Peyer's patch (tissue), 4 donors: ENCODE data around the gene FNDC3B. TPM values are rescaled to one million over a fixed set of nuclear protein-coding genes. Genes with fewer than 3 reads are reported as not detected.
A peak's percentile ranks its signal among the peaks of the same experiment; 100 is the strongest.

Experiments
- DNase-seq, 3 donors: peaks; one replicate each; pipeline ENCODE4 v3.0.0-alpha.2; 2017 to 2019
- H3K27ac ChIP-seq, 4 donors: fragments of 200-600 bp; sonication (generic); one replicate each; pipeline ENCODE4 v1.5.1; 2016 to 2019
- H3K27me3 ChIP-seq, 2 donors: fragments of 200-600 bp; sonication (generic); one replicate each; pipeline ENCODE4 v1.5.1; 2019
- H3K36me3 ChIP-seq, 3 donors: fragments of 200-600 bp; sonication (generic); one replicate each; pipeline ENCODE4 v1.5.1; 2016 to 2019
- H3K4me1 ChIP-seq, 4 donors: fragments of 200-600 bp; sonication (generic); one replicate each; pipeline ENCODE4 v1.5.1; 2016 to 2019
- H3K4me3 ChIP-seq, 4 donors: fragments of 200-600 bp; sonication (generic); 1 replicate in 3 of 4; 2 replicates in 1 of 4; pipeline ENCODE4 v1.5.1; 2016 to 2019; ENCODE audit warnings: mild to moderate bottlenecking in 1 of 4
- H3K9me3 ChIP-seq, 4 donors: fragments of 200-600 bp; sonication (generic); one replicate each; pipeline ENCODE4 v1.5.1; 2016 to 2019; ENCODE audit warnings: mild to moderate bottlenecking in 1 of 4
- POLR2A ChIP-seq, 2 donors: fragments of 450-650 bp; IDR thresholded peaks; one replicate each; pipeline ENCODE4 v1.5.1; 2017; ENCODE audit warnings: antibody characterized with exemption in 2 of 2, mild to moderate bottlenecking in 2 of 2, moderate library complexity in 2 of 2
- total RNA-seq, 4 donors: library from RNA; depleted of rRNA; stranded (reverse); fragments of >200 nt; gene quantifications; one replicate each; pipeline ENCODE4 v1.1.0, GENCODE V29; 2016
- TF ChIP-seq, protein P1 (sequence below), 6 experiments: fragments of 450-650 bp in 4 of 6; fragments of 200-600 bp in 2 of 6; sonication (generic) in 1 of 6; IDR thresholded peaks; one replicate each; pipeline ENCODE4 v1.5.1; 2017 to 2019; ENCODE audit warnings: antibody characterized with exemption in 6 of 6, mild to moderate bottlenecking in 3 of 6, moderate library complexity in 1 of 6

FNDC3B gene
- total RNA-seq, 4 donors from 2014 or later: 28.7 to 74.3 (median 54.6) TPM

GRCh38 chr3:172317481-172317880, 278.1 kb downstream of the FNDC3B start:
- Histone ChIP-seq H3K9me3 (no peaks in the 10 kb centered on the region), H3K36me3 (no peaks in the 10 kb centered on the region), H3K27me3 (no peaks in the 10 kb centered on the region), H3K27ac (peak overlapping the region; percentile 52 to 79 (median 56)), H3K4me3 (no peak overlapping the region), H3K4me1 (peaks cover 0 to 43% (median 0%) of the 10 kb centered on the region in 4 donors)
- no peak for DNase-seq
- TF ChIP-seq, protein P1, sequence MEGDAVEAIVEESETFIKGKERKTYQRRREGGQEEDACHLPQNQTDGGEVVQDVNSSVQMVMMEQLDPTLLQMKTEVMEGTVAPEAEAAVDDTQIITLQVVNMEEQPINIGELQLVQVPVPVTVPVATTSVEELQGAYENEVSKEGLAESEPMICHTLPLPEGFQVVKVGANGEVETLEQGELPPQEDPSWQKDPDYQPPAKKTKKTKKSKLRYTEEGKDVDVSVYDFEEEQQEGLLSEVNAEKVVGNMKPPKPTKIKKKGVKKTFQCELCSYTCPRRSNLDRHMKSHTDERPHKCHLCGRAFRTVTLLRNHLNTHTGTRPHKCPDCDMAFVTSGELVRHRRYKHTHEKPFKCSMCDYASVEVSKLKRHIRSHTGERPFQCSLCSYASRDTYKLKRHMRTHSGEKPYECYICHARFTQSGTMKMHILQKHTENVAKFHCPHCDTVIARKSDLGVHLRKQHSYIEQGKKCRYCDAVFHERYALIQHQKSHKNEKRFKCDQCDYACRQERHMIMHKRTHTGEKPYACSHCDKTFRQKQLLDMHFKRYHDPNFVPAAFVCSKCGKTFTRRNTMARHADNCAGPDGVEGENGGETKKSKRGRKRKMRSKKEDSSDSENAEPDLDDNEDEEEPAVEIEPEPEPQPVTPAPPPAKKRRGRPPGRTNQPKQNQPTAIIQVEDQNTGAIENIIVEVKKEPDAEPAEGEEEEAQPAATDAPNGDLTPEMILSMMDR (IDR thresholded peaks at IDR 0.05): no peak
- no peak for TF ChIP-seq POLR2A (IDR thresholded peaks at IDR 0.05)

- Histone ChIP-seq H3K27me3 (no peaks in the 10 kb centered on the region), H3K9me3 (no peaks in the 10 kb centered on the region), H3K36me3 (no peaks in the 10 kb centered on the region), H3K27ac (peak overlapping the region; percentile 52 to 79 (median 56)), H3K4me1 (peaks cover 0 to 43% (median 0%) of the 10 kb centered on the region in 4 donors), H3K4me3 (no peak overlapping the region)
- TF ChIP-seq, protein P1 (IDR thresholded peaks at IDR 0.05): no peak
- no peak for TF ChIP-seq POLR2A (IDR thresholded peaks at IDR 0.05)
- no peak for DNase-seq
These were observed 278.6 kb downstream of the FNDC3B start for GRCh38 chr3:172317984-172318383.

- H3K27me3 ChIP-seq: no peaks in the 10 kb centered on the region
- H3K27ac ChIP-seq: peak overlapping the region in 3 of 4 donors; percentile 12 to 79 (median 52)
- peaks cover 0 to 42% (median 0%) of the 10 kb centered on the region in 4 donors for H3K4me1 ChIP-seq
- DNase-seq: no peak
- no peak overlapping the region for H3K4me3 ChIP-seq
- peaks cover 0 to 2% (median 0%) of the 10 kb centered on the region in 3 donors for H3K36me3 ChIP-seq
- TF ChIP-seq, protein P1 (IDR thresholded peaks at IDR 0.05): no peak
- TF ChIP-seq POLR2A (IDR thresholded peaks at IDR 0.05): no peak
- no peaks in the 10 kb centered on the region for H3K9me3 ChIP-seq
These were observed 280.2 kb downstream of the FNDC3B start for GRCh38 chr3:172319595-172319994.

GRCh38 chr3:172320468-172320867, 281.1 kb downstream of the FNDC3B start:
- H3K4me3 ChIP-seq: no peak overlapping the region
- peak overlapping the region in 1 of 4 donors; percentile 79 for H3K27ac ChIP-seq
- TF ChIP-seq POLR2A (IDR thresholded peaks at IDR 0.05): no peak
- TF ChIP-seq, protein P1 (IDR thresholded peaks at IDR 0.05): no peak
- peaks cover 0 to 33% (median 0%) of the 10 kb centered on the region in 4 donors for H3K4me1 ChIP-seq
- no peaks in the 10 kb centered on the region for H3K27me3 ChIP-seq
- no peak for DNase-seq
- no peaks in the 10 kb centered on the region for H3K9me3 ChIP-seq
- H3K36me3 ChIP-seq: peaks cover 0 to 8% (median 0%) of the 10 kb centered on the region in 3 donors

DNA sequence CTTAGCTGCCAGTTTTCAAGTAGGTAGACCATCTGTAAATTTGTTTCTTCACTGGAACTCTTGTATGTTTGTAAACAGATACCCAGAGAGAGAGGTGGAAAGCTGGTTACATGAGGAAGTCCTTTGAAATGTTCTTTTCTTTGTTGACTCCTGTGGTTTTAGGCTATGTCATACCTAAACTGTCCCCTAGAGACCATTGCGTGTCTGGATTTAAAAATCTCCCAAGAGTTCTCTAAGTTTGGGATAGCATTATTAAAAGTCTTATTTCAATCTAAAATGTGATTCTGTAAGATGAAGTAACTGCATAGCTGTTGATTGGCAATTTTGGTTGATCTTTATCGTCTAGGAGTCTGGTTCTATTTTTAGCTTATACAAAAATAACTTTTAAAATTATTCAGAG, 281.7 kb downstream of the FNDC3B start:
- peaks cover 0 to 29% (median 0%) of the 10 kb centered on the region in 4 donors for H3K4me1 ChIP-seq
- TF ChIP-seq, protein P1 (IDR thresholded peaks at IDR 0.05): peak in 3 of 6 experiments; percentile 15 to 17 (median 16)
- TF ChIP-seq POLR2A (IDR thresholded peaks at IDR 0.05): no peak

More for the DNA sequence above, 281.7 kb downstream of the FNDC3B start:
- Histone ChIP-seq H3K27me3 (no peaks in the 10 kb centered on the region), H3K36me3 (peaks cover 0 to 8% (median 0%) of the 10 kb centered on the region in 3 donors), H3K9me3 (no peaks in the 10 kb centered on the region), H3K27ac (peak overlapping the region in 1 of 4 donors; percentile 3), H3K4me3 (no peak overlapping the region)
- no peak for DNase-seq
